HEK293T (cell line): Measurements from ENCODE around the gene NPAT.

ENCODE experiments used
- SP1 ChIP-seq: fragments of 450-650 bp; IDR thresholded peaks from 2 replicates; pipeline ENCODE4 v1.6.1; 2017
- SUZ12 ChIP-seq: fragments of 450-650 bp; IDR thresholded peaks from 2 replicates; pipeline ENCODE4 v1.6.1; 2016; ENCODE audit warnings: mild to moderate bottlenecking

GRCh38 chr11:108233277-108233945, 11.0 kb upstream of the NPAT start:
- no peak for TF ChIP-seq SUZ12
- no peak for TF ChIP-seq SP1
